Left ventricle myocardium superior (tissue), 1 donor: ENCODE results near the gene CCDC91. TPM values are rescaled to one million over a fixed set of nuclear protein-coding genes. Genes with fewer than 3 reads are reported as not detected.

Source experiments
- ATAC-seq: fragments of 200-7000 bp; cut with Tn5 transposase; one replicate; pipeline ENCODE4 v1.9.1; 2020; ENCODE audit warnings: mild to moderate bottlenecking, moderate library complexity
- DNase-seq: peaks from one replicate; pipeline ENCODE4 v3.0.0-alpha.2; 2020
- intact Hi-C: fragments of 100-400 bp; cut with micrococcal nuclease; formaldehyde crosslinking; loops from one replicate; pipeline ENCODE4 v1.11.0; 2022
- total RNA-seq: library from RNA; stranded (reverse); fragmentation: NEBNext Ultra II Directional; extraction: Animal tissue kit (Norgen Biotek cat#: 25700); gene quantifications from one replicate; pipeline ENCODE4 v1.2.1, GENCODE V29; 2021
- donor health status: DM: no; HTN: yes; CAD: no; lungs with severe emphysema.

CCDC91 gene
- total RNA-seq, 1 donor from 2014 or later, result 46.0 TPM

DNA sequence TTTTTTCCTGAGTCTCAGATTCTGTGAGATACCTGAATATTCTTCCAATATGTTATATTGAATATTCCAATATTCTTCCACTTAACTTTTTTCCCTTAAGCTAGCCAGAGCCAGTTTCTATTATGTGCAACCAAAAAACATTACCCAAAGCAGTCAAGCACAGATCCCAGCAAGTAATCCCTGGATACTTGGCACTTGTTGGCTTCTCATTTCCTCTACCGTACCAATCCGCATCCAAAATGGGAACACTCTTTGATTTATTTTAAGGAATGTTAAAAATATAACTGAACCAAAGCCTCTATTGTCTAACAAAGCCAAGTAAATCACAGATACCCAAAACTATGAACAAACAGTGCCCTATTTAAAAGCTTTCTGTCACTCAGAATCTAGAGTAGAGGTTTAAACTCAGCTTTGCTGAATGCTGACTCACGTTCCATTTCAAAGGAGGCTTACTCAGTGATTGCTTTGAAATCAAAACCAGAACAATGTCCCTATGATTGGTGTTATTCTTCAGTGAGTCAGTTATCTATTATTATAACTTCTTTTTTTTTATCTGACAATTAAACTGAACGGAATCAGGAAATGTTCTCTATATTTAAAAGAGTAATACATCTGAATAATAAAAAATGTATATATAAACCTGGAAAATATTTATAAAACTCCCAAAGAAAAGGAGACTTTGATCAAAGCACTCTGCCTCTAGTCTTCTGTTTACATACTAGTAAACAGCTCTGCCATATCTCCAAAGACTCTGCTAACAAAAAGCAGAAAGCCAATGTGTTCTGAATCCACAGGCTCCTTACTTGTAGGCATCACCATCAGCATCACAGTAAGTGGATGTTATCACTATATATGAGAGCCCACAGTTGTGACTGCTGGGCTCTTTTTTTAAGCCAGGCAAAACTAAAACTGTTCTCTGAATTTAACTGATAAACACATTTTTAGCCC, 360.8 kb downstream of the CCDC91 start:
- intact Hi-C loops, result no loop called here
- ATAC-seq, result no peak
- no peak for DNase-seq

DNA sequence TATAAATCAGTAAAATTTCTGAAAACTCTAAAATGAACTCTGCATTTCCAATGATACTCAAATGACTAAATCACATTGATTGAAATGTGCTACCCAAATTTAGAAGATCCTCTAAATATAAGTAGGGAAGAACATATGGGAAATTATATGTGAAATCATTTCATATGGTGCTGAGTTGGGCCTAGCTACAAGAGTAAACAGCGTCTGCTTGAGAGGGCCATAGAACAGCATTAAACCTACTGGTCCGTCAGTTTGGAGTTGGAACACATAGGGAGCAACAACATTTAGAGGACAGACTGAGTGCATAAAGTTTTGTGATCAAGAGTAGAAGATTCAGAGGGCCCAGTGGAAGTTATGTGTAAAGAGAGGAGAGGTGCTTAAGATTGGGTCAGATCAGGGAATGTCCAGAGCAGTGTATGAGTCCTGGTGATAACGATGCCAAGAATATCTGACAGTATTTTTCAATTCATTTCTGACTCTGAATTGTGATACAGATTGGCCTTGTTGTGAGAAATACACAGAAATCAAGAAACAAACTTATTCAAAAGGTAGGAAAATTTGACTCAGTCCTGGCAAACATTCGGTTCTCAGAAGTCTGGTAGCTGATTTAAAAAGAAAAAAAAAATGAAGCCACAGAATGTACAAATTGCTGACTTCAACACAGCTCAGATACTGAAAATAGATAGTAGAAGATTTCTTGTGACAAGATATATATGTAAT, 362.2 kb downstream of the CCDC91 start:
- intact Hi-C loops, result no loop called here
- DNase-seq (no peak), ATAC-seq (no peak)

DNA sequence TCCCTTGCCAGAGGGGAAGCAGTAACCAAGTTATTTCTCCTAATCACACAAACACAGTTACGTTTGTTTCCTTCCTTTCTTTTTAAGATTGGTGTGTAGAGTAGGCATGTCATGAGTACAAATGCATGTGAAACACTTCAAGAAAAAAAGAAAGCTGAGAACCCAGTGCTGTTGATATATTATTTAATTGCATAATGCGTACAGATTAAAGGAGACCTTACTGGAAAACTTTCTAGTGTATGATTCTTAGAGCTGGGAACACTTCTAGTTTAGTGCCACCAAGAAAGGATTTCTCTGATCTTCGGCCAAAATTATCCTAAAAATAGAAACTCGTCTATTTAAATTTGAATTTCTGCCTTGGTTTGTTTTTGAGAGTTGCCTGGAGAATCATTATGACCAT, 365.5 kb downstream of the CCDC91 start:
- intact Hi-C loops, result no loop called here
- DNase-seq (no peak), ATAC-seq (peak; percentile 74)

DNA sequence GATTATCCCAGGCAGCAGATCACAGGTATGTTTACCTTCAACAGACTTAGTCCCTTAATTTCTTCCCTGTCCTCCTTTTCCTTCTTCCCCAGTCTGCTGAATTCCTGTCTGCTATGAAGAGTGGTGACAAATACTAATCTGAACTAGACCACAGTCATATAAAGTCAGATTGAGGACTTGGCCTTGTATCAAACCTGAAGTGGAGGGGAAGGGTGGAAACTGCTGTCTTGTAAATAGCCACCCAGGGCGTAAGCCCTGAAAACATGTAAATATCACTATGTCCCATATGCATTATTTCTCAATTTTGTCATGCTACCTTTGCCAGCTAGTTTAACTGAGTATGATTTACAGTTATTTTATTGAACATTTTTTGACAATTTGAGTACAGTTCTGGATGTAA, 368.0 kb downstream of the CCDC91 start:
- intact Hi-C loops, result no loop called here
- ATAC-seq, result peak; percentile 51
- DNase-seq, result no peak

DNA sequence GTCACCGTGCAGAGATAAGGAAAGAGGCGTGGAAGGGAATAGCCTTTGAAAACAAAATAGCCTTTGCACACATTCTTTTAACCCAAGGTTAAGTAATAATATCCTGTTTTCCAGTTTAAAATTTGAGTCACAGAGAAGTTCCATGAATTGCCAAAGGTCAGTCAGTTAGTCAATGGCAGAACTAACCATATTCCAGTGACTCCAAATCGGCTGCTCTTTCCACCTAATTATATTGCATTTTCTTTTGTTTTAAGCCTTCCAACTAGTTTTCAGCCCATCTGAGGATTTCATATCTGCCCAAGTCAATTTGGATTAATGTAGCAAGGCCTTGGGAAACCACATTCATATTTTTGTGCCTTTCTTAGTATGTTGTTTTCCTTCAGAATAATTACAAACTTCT, 373.0 kb downstream of the CCDC91 start:
- intact Hi-C loops, result no loop called here
- DNase-seq, result no peak
- no peak for ATAC-seq

DNA sequence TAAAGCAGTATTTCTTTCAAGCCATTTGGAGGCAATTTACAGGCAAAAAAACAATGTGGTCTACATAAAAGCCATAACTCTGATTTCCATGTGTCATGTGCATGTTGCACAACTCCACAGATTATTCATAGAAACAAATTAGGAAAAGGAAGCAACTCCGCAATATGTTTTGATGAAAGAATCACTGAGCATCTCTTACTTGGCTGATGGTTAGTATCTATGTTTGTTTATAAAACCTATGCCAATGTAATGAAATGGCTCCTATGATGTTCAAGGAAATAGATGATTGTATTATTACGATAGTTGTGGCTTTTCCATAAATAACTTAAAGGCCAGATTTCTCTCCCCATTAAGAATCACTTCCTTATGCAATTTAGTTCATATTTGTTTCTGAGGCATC, 373.7 kb downstream of the CCDC91 start:
- DNase-seq, result no peak
- intact Hi-C loops, result no loop called here
- ATAC-seq, result no peak

DNA sequence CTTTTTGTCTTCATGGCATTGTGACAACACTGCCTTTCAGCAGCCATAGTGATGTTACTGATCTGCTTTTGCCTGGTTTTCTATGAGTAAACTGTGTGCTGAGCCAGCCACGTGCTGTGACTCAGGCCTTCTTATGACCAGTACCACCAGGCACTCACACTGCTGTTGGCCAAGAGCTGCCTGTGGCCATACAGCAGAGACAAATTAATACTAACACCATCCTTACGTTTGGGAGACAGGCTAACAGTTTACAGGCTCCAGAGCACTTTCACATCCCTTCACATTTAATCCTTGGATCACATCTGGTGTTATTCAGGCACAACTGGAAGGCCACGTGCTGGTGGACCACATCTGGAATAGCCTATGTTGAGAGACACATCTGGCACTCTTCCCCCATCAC, 377.9 kb downstream of the CCDC91 start:
- DNase-seq (no peak), ATAC-seq (no peak)

DNA sequence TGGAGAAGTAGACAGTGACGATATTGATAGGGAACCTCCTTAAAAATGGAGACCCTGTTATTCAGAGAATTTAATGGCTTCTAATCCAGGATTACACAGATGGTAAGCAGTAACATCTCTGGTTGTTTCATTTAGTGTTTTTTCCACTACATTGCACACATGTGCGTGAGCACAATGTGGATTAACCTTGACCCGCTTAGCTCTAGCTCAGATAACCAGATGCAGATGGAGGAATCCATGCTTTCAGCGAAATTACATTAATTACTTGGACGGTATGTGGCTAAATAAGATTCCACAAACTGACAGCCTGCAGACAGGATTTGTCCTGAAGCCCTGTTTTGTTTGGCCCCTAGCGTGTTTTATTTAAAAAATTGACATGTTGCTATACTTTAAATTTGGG, 378.4 kb downstream of the CCDC91 start:
- DNase-seq (no peak), ATAC-seq (no peak)
- intact Hi-C loops, result no loop called here

More for the DNA sequence above, 377.9 kb downstream of the CCDC91 start:
- intact Hi-C loops, result no loop called here

DNA sequence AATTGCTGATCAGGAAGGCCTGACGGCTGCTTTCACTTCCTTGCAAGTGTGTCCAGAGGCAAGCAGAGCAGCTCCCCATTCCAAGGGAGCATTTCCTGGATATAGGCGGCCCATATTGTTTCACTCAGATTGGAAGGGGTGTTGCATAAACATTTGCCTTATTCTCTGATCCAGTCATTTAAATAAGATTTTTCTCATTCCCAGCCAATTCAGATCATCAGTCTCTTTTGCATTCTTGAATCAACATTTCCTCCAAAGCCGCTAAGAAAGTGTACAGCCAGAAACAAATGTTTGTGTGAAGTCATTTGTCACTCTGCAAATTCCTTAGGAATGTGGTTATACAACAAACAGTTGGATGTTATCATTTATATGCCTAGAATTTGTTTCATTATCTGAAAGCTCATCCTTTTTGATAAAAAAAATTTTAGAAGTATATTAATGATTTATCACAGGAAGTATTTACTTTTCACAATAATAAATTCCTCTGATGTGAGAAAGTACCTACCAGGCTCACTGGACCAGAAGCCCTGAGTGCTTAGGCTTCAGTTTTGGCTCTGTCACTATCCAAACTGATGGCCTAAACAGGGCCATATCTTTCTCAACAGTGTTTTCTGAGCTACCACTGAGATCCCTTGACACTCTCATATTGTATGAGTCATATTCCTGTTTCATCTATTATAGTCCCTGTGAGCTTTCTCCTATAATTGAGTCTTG, 379.6 kb downstream of the CCDC91 start:
- ATAC-seq (peak; percentile 81), DNase-seq (no peak)
- intact Hi-C loops, result no loop called here

DNA sequence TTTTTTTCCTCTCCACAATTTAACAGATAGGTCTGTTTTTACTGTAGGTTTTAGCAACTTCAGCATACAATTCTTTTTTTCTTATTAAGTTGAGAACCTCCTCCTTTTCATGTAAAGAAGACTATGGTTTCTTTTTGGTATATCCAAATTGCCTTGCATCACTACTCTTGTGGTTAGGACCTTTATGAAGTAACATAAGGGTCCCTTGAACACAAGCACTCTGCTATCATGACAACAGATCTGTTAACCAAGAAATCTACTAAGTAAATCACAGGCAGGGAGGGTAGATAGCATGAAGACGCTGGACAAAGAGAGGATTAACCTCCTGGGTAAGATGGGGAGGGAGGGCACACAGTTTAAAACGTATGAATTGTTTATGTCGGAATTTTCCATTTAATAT, 380.6 kb downstream of the CCDC91 start:
- ATAC-seq, result no peak
- intact Hi-C loops, result no loop called here
- no peak for DNase-seq

DNA sequence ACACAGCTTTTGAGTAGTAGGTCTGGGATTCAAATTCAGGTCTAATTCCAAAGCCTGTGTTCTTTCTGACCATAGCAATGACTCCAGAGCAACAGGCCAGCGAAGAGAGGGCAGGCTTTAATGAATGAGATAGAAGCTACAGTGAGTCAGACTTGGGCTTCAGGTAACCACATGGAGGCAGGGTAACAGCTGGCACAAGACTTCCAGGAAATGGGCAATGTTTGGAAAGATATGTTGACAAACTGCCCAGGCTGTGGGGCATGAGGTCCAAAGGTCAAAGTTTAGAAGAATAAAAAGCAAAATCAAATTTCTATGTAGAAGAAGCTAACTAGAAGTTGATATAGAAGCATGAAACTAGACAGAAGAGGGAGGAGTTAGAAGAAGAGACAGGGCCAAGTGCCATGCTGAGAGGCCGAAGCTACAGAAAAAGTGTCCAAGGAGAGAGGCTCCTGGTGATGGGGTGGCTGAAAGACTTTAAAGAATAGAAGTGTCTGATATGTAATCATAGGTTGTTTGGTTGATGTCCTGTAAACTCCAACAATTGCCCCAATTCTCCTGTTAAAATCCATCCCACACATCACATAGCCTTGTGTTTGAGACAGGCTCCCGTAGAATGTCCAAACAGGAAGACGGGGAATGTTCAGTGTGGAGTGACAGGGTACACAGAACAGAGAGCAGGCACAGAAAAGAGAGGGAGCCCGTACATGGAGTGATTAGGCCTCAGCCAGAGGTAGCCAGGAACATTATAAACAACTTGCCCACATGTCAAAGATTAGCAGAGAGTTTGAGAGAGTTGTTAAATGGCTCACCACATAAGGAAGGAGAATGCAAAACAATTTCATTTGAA, 384.7 kb downstream of the CCDC91 start:
- DNase-seq (no peak), ATAC-seq (peak; percentile 93)
- intact Hi-C loops, result no loop called here

DNA sequence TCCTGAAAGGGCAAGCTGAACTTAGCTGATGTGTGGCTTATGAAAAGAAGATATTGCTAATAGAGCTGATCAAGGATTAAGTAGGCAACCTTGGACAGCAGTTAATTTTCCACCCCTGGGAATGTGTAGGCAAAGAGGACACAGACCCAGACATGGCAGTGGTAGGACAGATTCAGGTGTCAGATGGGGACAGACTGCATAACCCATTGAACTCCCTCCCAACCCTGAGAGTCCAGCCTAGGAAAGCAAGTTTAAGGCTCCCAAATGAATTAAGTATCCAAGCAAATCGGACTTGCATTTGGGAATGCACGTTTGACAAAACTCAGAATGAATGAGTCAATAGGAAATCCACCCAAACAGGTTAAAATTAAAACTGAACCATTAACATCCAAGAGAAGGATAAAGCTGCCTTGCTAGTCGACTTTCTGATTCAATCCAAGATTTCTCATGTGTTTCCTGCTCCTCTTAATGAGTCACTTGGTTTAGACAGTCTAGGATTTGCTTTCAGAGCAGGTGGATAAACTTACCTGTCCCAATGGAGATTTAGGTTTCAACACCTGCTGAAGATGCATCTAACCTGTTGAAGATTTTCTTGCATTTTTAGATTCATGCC, 385.4 kb downstream of the CCDC91 start:
- DNase-seq, result no peak
- ATAC-seq, result peak; percentile 59
- intact Hi-C loops, result no loop called here

DNA sequence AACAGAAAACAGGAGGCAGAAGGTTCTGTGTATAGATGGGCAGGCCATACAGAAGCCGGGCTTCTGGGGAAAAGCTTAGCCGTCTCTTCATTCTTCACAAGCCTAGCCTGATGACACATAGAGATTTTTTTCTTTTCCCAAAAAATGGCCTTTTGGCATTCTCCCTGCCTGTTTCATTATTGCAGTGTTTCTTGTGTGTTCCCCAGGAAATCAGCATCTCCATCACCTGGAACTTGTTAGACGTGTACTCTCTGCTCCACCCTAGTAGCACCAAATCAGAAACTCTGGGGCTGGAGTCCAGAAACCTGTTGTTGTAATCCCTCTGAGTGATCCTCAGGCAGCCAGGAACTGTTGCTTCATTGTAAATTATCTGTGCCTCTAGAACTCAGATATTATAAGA, 388.1 kb downstream of the CCDC91 start:
- intact Hi-C loops, result no loop called here
- ATAC-seq (no peak), DNase-seq (no peak)

DNA sequence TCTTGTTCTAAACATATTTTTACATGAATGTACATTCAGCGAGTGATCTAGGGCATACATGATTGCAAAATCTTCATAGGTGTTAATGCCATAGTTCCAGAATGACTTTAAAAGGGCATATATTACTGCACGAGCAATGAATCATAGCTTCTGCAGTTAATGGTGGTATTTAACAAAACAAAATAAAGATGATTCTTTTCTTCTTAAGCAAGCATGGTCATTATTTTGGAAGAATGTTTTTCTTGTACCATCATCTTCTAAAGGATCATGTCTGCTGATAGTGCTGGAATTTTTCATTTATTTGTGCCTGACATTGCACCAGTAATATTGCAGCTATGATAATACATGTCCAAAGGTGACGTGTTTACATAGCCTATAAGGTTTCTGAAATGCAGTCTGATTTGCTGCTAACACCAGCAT, 388.6 kb downstream of the CCDC91 start:
- intact Hi-C loops, result no loop called here
- ATAC-seq, result no peak
- DNase-seq, result no peak

DNA sequence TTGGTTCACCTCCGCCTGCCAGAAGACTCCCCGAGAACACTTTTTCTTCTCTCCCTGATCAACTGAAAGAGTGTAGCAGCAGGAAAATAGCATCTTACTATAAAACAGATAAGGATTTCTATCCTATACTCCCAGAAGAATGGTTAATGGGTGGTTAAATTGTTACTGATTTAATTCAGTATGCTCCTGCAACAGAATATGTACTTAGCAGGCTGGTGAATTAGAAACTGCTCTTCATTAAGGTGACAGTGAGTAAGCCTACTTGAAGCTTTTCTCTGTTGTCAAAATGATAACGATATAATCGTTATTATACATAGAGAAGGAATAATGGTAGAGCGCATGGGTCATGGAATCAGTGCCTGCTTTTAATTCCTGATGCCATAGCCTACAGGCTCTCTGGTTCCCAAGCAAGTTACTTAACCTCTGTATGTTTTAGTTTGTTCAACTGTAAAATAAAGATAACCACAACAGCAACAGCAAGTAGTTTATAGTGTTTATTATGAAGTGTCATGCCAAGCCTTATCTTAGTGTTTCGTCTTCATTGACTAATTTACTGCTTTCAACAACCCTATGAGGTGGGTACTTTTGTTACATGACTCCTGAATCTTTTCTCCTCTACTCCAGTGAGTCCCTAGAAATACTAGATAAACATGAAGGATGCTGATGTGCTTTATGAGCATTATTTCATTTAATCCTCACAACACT, 392.6 kb downstream of the CCDC91 start:
- DNase-seq, result no peak
- intact Hi-C loops, result no loop called here
- ATAC-seq, result no peak

DNA sequence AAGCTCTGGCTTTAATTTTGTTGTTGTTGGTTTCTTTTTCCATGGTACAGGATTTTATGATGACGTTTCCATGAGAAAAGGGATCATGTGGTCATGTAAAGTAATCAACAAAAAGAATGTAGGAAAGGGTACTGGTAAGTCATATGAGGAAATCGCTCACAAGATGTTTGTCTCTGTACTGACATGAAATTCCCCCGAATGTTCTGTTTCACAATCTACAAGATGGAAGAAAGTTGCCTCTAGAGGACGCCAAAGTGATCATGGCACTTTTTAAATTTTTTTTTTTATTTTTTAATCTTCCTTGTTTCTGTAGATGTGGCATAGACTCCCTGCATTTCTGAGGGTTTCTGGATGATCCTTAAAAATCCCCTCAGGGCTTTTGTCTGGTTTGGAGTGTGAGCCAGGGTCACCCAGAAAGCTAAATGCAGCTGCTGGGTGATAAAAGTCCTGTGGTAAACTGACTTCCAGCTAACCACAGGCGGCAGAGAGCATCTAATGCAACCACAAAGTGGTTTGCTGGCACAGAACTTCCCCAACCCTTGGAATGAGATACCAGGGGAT, 393.5 kb downstream of the CCDC91 start:
- no peak for DNase-seq
- intact Hi-C loops, result no loop called here
- no peak for ATAC-seq

DNA sequence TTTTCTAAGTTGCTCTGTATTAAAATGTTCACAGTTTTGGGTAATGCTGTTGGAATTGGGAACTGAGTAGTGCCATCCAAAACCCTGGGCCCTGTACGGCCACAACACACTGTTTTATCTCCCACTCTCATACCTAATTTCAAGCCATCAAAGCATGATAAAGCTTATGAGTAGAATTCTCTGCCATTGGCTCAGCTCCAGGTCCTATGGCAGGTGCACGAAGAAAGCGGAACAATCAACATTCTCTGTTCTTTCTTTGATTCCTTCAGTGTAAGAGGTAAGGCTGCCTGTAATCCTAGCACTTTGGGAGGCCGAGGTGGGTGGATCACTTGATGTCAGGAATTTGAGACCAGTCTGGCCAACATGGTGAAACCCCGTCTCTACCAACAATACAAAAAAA, 394.9 kb downstream of the CCDC91 start:
- intact Hi-C loops, result no loop called here

DNA sequence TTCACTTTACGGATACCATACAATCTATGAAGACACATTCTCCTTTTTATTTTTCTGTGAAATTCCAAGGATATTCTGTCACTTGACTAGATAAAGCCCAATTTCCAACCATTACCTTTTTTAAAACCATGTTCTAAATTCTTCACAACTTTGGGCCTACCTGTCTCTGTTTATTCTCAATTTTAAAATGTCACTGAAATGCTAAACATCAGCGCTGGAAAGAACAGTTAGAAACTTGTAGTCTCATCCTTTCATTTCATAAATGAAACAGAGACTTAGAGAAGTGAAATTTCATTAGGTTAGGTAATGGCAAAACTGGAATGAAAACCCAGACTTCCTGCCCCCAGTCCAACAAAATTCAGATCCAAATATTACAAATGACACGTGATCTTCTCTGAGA, 396.2 kb downstream of the CCDC91 start:
- intact Hi-C loops, result no loop called here
- DNase-seq (no peak), ATAC-seq (no peak)

More for the DNA sequence above, 394.9 kb downstream of the CCDC91 start:
- ATAC-seq (no peak), DNase-seq (no peak)
